Urinary bladder (tissue), 4 donors: Measurements from ENCODE around the gene PLEKHM3. TPM values are rescaled to one million over a fixed set of nuclear protein-coding genes. Genes with fewer than 3 reads are reported as not detected.

ENCODE experiments used
- DNase-seq: peaks from one replicate; pipeline ENCODE4 v3.0.0-alpha.2; 2015; ENCODE audit errors: extremely low spot score
- H3K27ac ChIP-seq: one replicate; pipeline ENCODE4 v1.5.1; 2013; ENCODE audit warnings: low read depth, mild to moderate bottlenecking, moderate library complexity
- H3K36me3 ChIP-seq: one replicate; pipeline ENCODE4 v1.6.1; 2013; ENCODE audit warnings: mild to moderate bottlenecking, moderate library complexity; ENCODE audit not compliant: insufficient read depth
- H3K4me1 ChIP-seq: one replicate; pipeline ENCODE4 v1.6.1; 2013; ENCODE audit warnings: mild to moderate bottlenecking, moderate library complexity; ENCODE audit not compliant: insufficient read depth
- H3K4me3 ChIP-seq: one replicate; pipeline ENCODE4 v1.5.1; 2013; ENCODE audit warnings: low read depth, low read length
- WGBS: extraction: QIAGEN DNeasy Blood & Tissue Kit; methylation state at CpG from one replicate; pipeline ENCODE4 v1.1.7; 2013; 5-methylcytosine and 5-hydroxymethylcytosine counted together
- polyA plus RNA-seq: library from polyadenylated mRNA; stranded (reverse); fragments of 200-250 nt; gene quantifications from one replicate; pipeline ENCODE4 v1.2.3, GENCODE V29; 2013
- total RNA-seq: library from RNA; depleted of rRNA; stranded (reverse); fragments of >200 nt; gene quantifications from one replicate; pipeline ENCODE4 v1.2.3, GENCODE V29; 2014
- donor health status: healthy with polysubstance abuse.
- donor health status: healthy.

PLEKHM3 gene
- total and polyA plus RNA-seq, 2 donors, result 5.7 to 30.1 TPM

GRCh38 chr2:207902821-207903220 lies 122.5 kb downstream of the PLEKHM3 start:
- 76% methylated on average over 2 of the region's 2 CpGs for WGBS
- Histone ChIP-seq H3K27ac (no peak overlapping the region), H3K4me3 (no peak overlapping the region), H3K4me1 (no peaks in the 10 kb centered on the region), H3K36me3 (no peaks in the 10 kb centered on the region)
- no peak for DNase-seq

- DNase-seq, result no peak
- Histone ChIP-seq H3K27ac (no peak overlapping the region), H3K36me3 (no peaks in the 10 kb centered on the region), H3K4me1 (no peaks in the 10 kb centered on the region), H3K4me3 (no peak overlapping the region)
- WGBS, result 98% methylated on average over 9 of the region's 9 CpGs
These were observed 123.5 kb downstream of the PLEKHM3 start for GRCh38 chr2:207901829-207902228.

GRCh38 chr2:207901401-207901800 lies 123.9 kb downstream of the PLEKHM3 start:
- no peak overlapping the region for H3K27ac ChIP-seq
- H3K36me3 ChIP-seq, result no peaks in the 10 kb centered on the region
- no peaks in the 10 kb centered on the region for H3K4me1 ChIP-seq
- WGBS, result 99% methylated on average over 4 of the region's 4 CpGs
- no peak for DNase-seq
- no peak overlapping the region for H3K4me3 ChIP-seq

- H3K4me1 ChIP-seq, result no peaks in the 10 kb centered on the region
- 92% methylated on average over 8 of the region's 8 CpGs for WGBS
- H3K27ac ChIP-seq, result no peak overlapping the region
- H3K36me3 ChIP-seq, result no peaks in the 10 kb centered on the region
- no peak overlapping the region for H3K4me3 ChIP-seq
- DNase-seq, result no peak
These were observed 127.0 kb downstream of the PLEKHM3 start for GRCh38 chr2:207898354-207898695.

- Histone ChIP-seq H3K4me3 (no peak overlapping the region), H3K4me1 (no peaks in the 10 kb centered on the region), H3K27ac (no peak overlapping the region), H3K36me3 (no peaks in the 10 kb centered on the region)
- no peak for DNase-seq
- WGBS, result 91% methylated on average over 9 of the region's 9 CpGs
These were observed 127.6 kb downstream of the PLEKHM3 start for GRCh38 chr2:207897541-207898353.

GRCh38 chr2:207896525-207897285 lies 128.6 kb downstream of the PLEKHM3 start:
- Histone ChIP-seq H3K4me1 (no peaks in the 10 kb centered on the region), H3K36me3 (no peaks in the 10 kb centered on the region), H3K27ac (no peak overlapping the region), H3K4me3 (no peak overlapping the region)
- 91% methylated on average over 6 of the region's 6 CpGs for WGBS
- DNase-seq, result no peak

- 80% methylated on average over 5 of the region's 5 CpGs for WGBS
- Histone ChIP-seq H3K36me3 (no peaks in the 10 kb centered on the region), H3K27ac (no peak overlapping the region), H3K4me1 (no peaks in the 10 kb centered on the region), H3K4me3 (no peak overlapping the region)
- DNase-seq, result no peak
These were observed 130.0 kb downstream of the PLEKHM3 start for GRCh38 chr2:207895274-207895860.

GRCh38 chr2:207892716-207893402 lies 132.5 kb downstream of the PLEKHM3 start:
- no peak overlapping the region for H3K27ac ChIP-seq
- no peak for DNase-seq
- H3K4me1 ChIP-seq, result no peaks in the 10 kb centered on the region
- no peaks in the 10 kb centered on the region for H3K36me3 ChIP-seq
- no peak overlapping the region for H3K4me3 ChIP-seq
- WGBS, result 42% methylated on average over 7 of the region's 7 CpGs

GRCh38 chr2:207891086-207891844 lies 134.1 kb downstream of the PLEKHM3 start:
- 84% methylated on average over 4 of the region's 4 CpGs for WGBS
- no peak overlapping the region for H3K4me3 ChIP-seq
- no peaks in the 10 kb centered on the region for H3K36me3 ChIP-seq
- H3K4me1 ChIP-seq, result no peaks in the 10 kb centered on the region
- no peak overlapping the region for H3K27ac ChIP-seq
- no peak for DNase-seq

- Histone ChIP-seq H3K27ac (no peak overlapping the region), H3K36me3 (no peaks in the 10 kb centered on the region), H3K4me3 (no peak overlapping the region), H3K4me1 (no peaks in the 10 kb centered on the region)
- WGBS, result 87% methylated on average over 1 of the region's 1 CpG
- DNase-seq, result no peak
These were observed 137.8 kb downstream of the PLEKHM3 start for GRCh38 chr2:207887500-207887899.

GRCh38 chr2:207885010-207885409 lies 140.3 kb downstream of the PLEKHM3 start:
- no peak overlapping the region for H3K27ac ChIP-seq
- no peaks in the 10 kb centered on the region for H3K36me3 ChIP-seq
- WGBS, result 96% methylated on average over 6 of the region's 6 CpGs
- no peak for DNase-seq
- no peak overlapping the region for H3K4me3 ChIP-seq
- no peaks in the 10 kb centered on the region for H3K4me1 ChIP-seq

- Histone ChIP-seq H3K4me1 (no peaks in the 10 kb centered on the region), H3K36me3 (no peaks in the 10 kb centered on the region), H3K27ac (no peak overlapping the region), H3K4me3 (no peak overlapping the region)
- 88% methylated on average over 2 of the region's 2 CpGs for WGBS
- no peak for DNase-seq
These were observed 141.2 kb downstream of the PLEKHM3 start for GRCh38 chr2:207884127-207884526.
